ENCODE results near the gene ARMH4.

DNA sequence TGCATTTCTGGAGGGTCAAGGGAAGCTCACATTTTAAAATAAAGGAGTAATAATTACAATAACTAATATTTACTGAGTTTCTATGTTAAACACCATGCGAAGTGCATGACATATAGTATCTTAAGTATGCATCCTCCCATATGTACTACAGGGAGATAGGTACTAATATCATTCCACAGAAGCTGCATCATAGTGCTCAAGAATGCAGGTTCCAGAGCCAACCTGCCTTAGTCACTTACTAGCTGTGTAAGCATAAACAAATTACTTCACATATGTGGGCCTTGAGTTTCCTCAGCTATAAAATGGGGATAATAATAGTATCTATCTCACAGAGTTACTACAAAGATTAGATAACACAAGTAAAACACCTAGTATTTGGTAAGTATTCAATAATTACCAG lies 18.3 kb downstream of the ARMH4 start:
- TF ChIP-seq PAX8 (IDR thresholded peaks at IDR 0.05) (no peak), POLR2A (IDR thresholded peaks at IDR 0.05; ENCODE audit: low read depth, low read length) (no peak)
